ENCODE results near the gene LGALS9.

DNA sequence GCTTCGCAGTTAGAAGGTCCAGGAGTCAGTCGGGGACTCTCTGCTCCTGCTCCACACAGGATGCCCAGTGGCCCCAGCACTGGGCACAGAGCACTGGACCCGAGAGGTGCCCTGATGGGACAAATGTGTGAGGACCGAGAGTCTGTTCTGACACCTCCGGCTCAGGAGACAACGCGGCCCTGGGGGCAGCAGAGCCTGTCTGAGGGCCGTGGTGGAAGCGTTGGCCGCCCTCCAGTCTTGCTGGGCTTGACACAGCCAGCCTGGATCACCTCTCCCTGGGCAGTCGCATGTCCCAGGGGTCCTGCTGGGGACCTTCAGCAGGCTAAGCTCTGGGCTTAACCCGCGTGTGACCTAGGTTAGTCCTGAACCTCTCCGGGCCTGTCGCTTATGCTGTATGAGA, 23.1 kb downstream of the LGALS9 start:
- TF ChIP-seq EZH2 (IDR thresholded peaks at IDR 0.05; ENCODE audit: borderline replicate concordance, insufficient read depth, low read depth, low read length, poor library complexity, severe bottlenecking) (no peak), CTCF (IDR thresholded peaks at IDR 0.05) (no peak)
